KMS-11 (cell line): Measurements from ENCODE around the gene ST6GALNAC1.

Experiments
- H2AFZ ChIP-seq: fragments of 200-600 bp; sonication (generic); 2 replicates; pipeline ENCODE4 v1.6.1; 2016; ENCODE audit warnings: antibody characterized with exemption, mixed run types, low read depth
- H3K27ac ChIP-seq: fragments of 200-600 bp; sonication (generic); 2 replicates; pipeline ENCODE4 v1.6.1; 2016; ENCODE audit warnings: mild to moderate bottlenecking, mixed run types
- H3K27me3 ChIP-seq: fragments of 200-600 bp; sonication (generic); 2 replicates; pipeline ENCODE4 v1.6.1; 2017; ENCODE audit warnings: mild to moderate bottlenecking, low read depth, mixed run types, moderate library complexity; ENCODE audit not compliant: insufficient read depth
- H3K36me3 ChIP-seq: fragments of 200-600 bp; sonication (generic); 2 replicates; pipeline ENCODE4 v1.6.1; 2017; ENCODE audit warnings: mild to moderate bottlenecking, mixed run types; ENCODE audit not compliant: insufficient read depth
- H3K4me1 ChIP-seq: fragments of 200-600 bp; sonication (generic); 2 replicates; pipeline ENCODE4 v1.6.1; 2016; ENCODE audit warnings: mild to moderate bottlenecking, low read depth, mixed run types; ENCODE audit not compliant: poor library complexity, severe bottlenecking
- H3K4me2 ChIP-seq: fragments of 200-600 bp; sonication (generic); 2 replicates; pipeline ENCODE4 v1.7.0; 2016; ENCODE audit warnings: mild to moderate bottlenecking, mixed run types
- H3K4me3 ChIP-seq: fragments of 200-600 bp; sonication (generic); IDR thresholded peaks from 2 replicates; pipeline ENCODE4 v1.6.1; 2017; ENCODE audit warnings: low read depth, low read length, mixed read lengths; ENCODE audit not compliant: insufficient read depth
- H3K79me2 ChIP-seq: fragments of 200-600 bp; sonication (generic); 2 replicates; pipeline ENCODE4 v1.6.1; 2016; ENCODE audit warnings: low read depth, mixed run types; ENCODE audit not compliant: insufficient read depth
- H3K9ac ChIP-seq: fragments of 200-600 bp; sonication (generic); 2 replicates; pipeline ENCODE4 v1.6.1; 2016; ENCODE audit warnings: mild to moderate bottlenecking, mixed run types
- H4K20me1 ChIP-seq: fragments of 200-600 bp; sonication (generic); 2 replicates; pipeline ENCODE4 v1.6.1; 2016; ENCODE audit warnings: mild to moderate bottlenecking, mixed run types; ENCODE audit not compliant: insufficient read depth
- TF ChIP-seq, protein P1 (sequence below): fragments of 200-600 bp; sonication (generic); conservative IDR thresholded peaks from 2 replicates; pipeline ENCODE4 v1.6.1; 2017; ENCODE audit warnings: low read depth, mild to moderate bottlenecking, antibody characterized with exemption, low read length, moderate library complexity, mixed read lengths

ST6GALNAC1 gene

GRCh38 chr17:76673729-76674128, 30.2 kb upstream of the ST6GALNAC1 start:
- no peak overlapping the region for H2AFZ ChIP-seq
- TF ChIP-seq, protein P1, sequence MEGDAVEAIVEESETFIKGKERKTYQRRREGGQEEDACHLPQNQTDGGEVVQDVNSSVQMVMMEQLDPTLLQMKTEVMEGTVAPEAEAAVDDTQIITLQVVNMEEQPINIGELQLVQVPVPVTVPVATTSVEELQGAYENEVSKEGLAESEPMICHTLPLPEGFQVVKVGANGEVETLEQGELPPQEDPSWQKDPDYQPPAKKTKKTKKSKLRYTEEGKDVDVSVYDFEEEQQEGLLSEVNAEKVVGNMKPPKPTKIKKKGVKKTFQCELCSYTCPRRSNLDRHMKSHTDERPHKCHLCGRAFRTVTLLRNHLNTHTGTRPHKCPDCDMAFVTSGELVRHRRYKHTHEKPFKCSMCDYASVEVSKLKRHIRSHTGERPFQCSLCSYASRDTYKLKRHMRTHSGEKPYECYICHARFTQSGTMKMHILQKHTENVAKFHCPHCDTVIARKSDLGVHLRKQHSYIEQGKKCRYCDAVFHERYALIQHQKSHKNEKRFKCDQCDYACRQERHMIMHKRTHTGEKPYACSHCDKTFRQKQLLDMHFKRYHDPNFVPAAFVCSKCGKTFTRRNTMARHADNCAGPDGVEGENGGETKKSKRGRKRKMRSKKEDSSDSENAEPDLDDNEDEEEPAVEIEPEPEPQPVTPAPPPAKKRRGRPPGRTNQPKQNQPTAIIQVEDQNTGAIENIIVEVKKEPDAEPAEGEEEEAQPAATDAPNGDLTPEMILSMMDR: no peak
- H3K36me3 ChIP-seq: no peaks in the 10 kb centered on the region
- no peak overlapping the region for H3K9ac ChIP-seq
- H4K20me1 ChIP-seq: no peaks in the 10 kb centered on the region
- H3K4me1 ChIP-seq: peaks cover 19% of the 10 kb centered on the region
- H3K79me2 ChIP-seq: no peaks in the 10 kb centered on the region
- no peak overlapping the region for H3K4me2 ChIP-seq
- H3K27ac ChIP-seq: no peak overlapping the region
- H3K4me3 ChIP-seq: no peak overlapping the region
- no peaks in the 10 kb centered on the region; the same call in 1 of the 2 replicates for H3K27me3 ChIP-seq

- TF ChIP-seq, protein P1: no peak
These were observed 29.3 kb upstream of the ST6GALNAC1 start for GRCh38 chr17:76672892-76673291.

DNA sequence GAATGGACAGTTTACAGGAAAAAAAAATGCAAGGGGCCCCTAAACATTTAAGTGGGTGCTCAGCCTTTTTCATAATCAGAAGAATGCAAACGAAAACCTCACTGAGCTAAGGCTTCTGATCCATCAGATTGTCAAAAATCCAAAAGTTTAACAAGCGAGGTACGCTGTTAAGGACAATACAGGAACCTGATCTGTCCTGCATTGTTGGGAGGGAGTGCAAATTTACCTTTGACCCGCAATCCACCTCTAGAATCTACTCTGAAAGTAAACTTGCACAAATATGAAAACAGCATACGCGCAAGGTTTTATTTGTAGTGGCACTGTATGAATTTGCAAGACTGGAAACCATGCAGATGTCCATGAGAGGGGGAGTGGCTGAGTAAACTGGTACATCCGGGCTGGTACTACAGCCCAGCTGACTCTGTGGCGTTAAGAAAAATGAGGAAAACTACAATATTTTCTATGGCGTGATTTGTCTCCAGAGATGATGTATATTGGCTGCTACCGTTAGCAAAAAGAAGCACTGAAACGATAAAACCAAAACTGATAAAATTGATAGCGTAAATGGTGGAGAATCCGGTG, 28.8 kb upstream of the ST6GALNAC1 start:
- H2AFZ ChIP-seq: peak overlapping the region; percentile 98
- H3K4me2 ChIP-seq: peak overlapping the region; percentile 92
- H3K36me3 ChIP-seq: no peaks in the 10 kb centered on the region
- H3K79me2 ChIP-seq: no peaks in the 10 kb centered on the region
- peak overlapping the region; percentile 62 for H3K27ac ChIP-seq
- TF ChIP-seq, protein P1: no peak
- H3K27me3 ChIP-seq: no peaks in the 10 kb centered on the region; the same call in 1 of the 2 replicates
- no peak overlapping the region for H3K4me3 ChIP-seq
- H3K4me1 ChIP-seq: peaks cover 19% of the 10 kb centered on the region
- no peaks in the 10 kb centered on the region for H4K20me1 ChIP-seq
- H3K9ac ChIP-seq: peak overlapping the region; percentile 47; the same call in 1 of the 2 replicates

More at GRCh38 chr17:76672892-76673291, 29.3 kb upstream of the ST6GALNAC1 start:
- Histone ChIP-seq H3K4me1 (peaks cover 19% of the 10 kb centered on the region), H3K27me3 (no peaks in the 10 kb centered on the region; the same call in 1 of the 2 replicates), H3K4me2 (peak overlapping the region; percentile 92), H2AFZ (peak overlapping the region; percentile 98), H4K20me1 (no peaks in the 10 kb centered on the region), H3K27ac (peak overlapping the region; percentile 62; the same call in 1 of the 2 replicates), H3K4me3 (no peak overlapping the region), H3K36me3 (no peaks in the 10 kb centered on the region), H3K79me2 (no peaks in the 10 kb centered on the region), H3K9ac (peak overlapping the region; percentile 47; the same call in 1 of the 2 replicates)

DNA sequence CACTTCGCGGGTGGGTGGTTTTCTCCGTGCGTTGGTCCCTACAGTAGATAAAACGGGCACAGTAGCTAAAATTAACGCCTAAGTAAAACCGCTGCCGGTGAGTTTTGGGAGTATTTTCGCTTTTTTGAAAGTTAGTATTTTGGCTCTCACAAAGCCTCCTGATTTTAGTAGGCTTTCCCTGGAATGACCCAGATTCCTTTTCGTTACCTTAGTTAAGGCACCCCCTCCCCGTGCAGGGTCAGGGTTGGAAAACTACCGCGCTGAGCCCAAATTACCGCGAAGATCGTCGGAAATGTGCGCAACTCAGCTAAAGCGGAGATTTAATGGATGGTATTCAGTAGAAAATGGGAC, 28.3 kb upstream of the ST6GALNAC1 start:
- Histone ChIP-seq H3K4me1 (peaks cover 19% of the 10 kb centered on the region), H3K4me2 (peak overlapping the region; percentile 92), H3K36me3 (no peaks in the 10 kb centered on the region), H3K4me3 (no peak overlapping the region), H2AFZ (peak overlapping the region; percentile 98), H3K27ac (peak overlapping the region; percentile 62), H4K20me1 (no peaks in the 10 kb centered on the region), H3K27me3 (no peaks in the 10 kb centered on the region; the same call in 1 of the 2 replicates), H3K79me2 (no peaks in the 10 kb centered on the region), H3K9ac (peak overlapping the region; percentile 47; the same call in 1 of the 2 replicates)
- TF ChIP-seq, protein P1: no peak
